CD14-positive monocyte (primary cell): ENCODE measurements around the gene CEP170B. TPM values are rescaled to one million over a fixed set of nuclear protein-coding genes. Genes with fewer than 3 reads are reported as not detected.

Experiments
- DNase-seq, 3 donors: peaks; one replicate each; pipeline ENCODE4 v3.0.0-alpha.2; 2011 to 2022
- H2AFZ ChIP-seq: 2 replicates; pipeline ENCODE4 v1.6.0; 2012; ENCODE audit warnings: mild to moderate bottlenecking, low read depth, low read length, inconsistent platforms; ENCODE audit not compliant: insufficient read depth, poor library complexity, severe bottlenecking
- H3K27ac ChIP-seq, 2 donors: 1 replicate in 1 of 2; 2 replicates in 1 of 2; pipeline ENCODE4 v1.5.1; 2012 to 2013; ENCODE audit warnings: low read length in 2 of 2, control low read depth in 1 of 2, inconsistent platforms in 1 of 2, low read depth in 1 of 2, mild to moderate bottlenecking in 1 of 2
- H3K27me3 ChIP-seq, 2 donors: one replicate each; pipeline versions ENCODE4 v1.6.0 to v1.6.1; 2011 to 2013; ENCODE audit warnings: low read length in 2 of 2; ENCODE audit not compliant: control insufficient read depth in 2 of 2, insufficient read depth in 2 of 2
- H3K36me3 ChIP-seq, 2 donors: replicated peaks in 1 of 2; 1 replicate in 1 of 2; 2 replicates in 1 of 2; pipeline versions ENCODE4 v1.5.1 to v1.6.1; 2012 to 2013; ENCODE audit warnings: low read length in 2 of 2, control low read depth in 1 of 2, inconsistent platforms in 1 of 2, mild to moderate bottlenecking in 1 of 2; ENCODE audit not compliant: insufficient read depth in 2 of 2, control insufficient read depth in 1 of 2
- H3K4me1 ChIP-seq, 2 donors: 1 replicate in 1 of 2; 2 replicates in 1 of 2; pipeline versions ENCODE4 v1.5.1 to v1.6.1; 2012 to 2013; ENCODE audit warnings: low read length in 2 of 2, control low read depth in 1 of 2, inconsistent platforms in 1 of 2, mild to moderate bottlenecking in 1 of 2, moderate library complexity in 1 of 2; ENCODE audit not compliant: insufficient read depth in 2 of 2, control insufficient read depth in 1 of 2
- H3K4me2 ChIP-seq: replicated peaks from 2 replicates; pipeline ENCODE3; 2012; ENCODE audit warnings: low read length, moderate library complexity, mild to moderate bottlenecking; ENCODE audit not compliant: poor library complexity, severe bottlenecking; ENCODE audit errors: extremely low read depth
- H3K4me3 ChIP-seq, 3 experiments: fragments of 200-600 bp in 1 of 3; sonication (generic) in 1 of 3; replicated peaks in 1 of 3; 1 replicate in 2 of 3; 2 replicates in 1 of 3; pipeline ENCODE4 v1.5.1; 2011 to 2013; ENCODE audit warnings: low read length in 3 of 3, mild to moderate bottlenecking in 3 of 3, control low read depth in 2 of 3, low read depth in 2 of 3, inconsistent platforms in 1 of 3, moderate library complexity in 1 of 3
- H3K79me2 ChIP-seq: 2 replicates; pipeline ENCODE4 v1.6.0; 2012; ENCODE audit warnings: mild to moderate bottlenecking, control low read depth, inconsistent platforms, low read length, moderate library complexity; ENCODE audit not compliant: insufficient read depth
- H3K9ac ChIP-seq: 2 replicates; pipeline ENCODE4 v1.6.0; 2017; ENCODE audit warnings: low read length, mild to moderate bottlenecking; ENCODE audit not compliant: insufficient read depth, poor library complexity, severe bottlenecking
- H3K9me3 ChIP-seq, 2 donors: replicated peaks in 1 of 2; 1 replicate in 1 of 2; 2 replicates in 1 of 2; pipeline versions ENCODE4 v1.5.1 to v1.6.1; 2012 to 2013; ENCODE audit warnings: low read length in 2 of 2, control low read depth in 1 of 2; ENCODE audit not compliant: control insufficient read depth in 1 of 2, insufficient read depth in 1 of 2
- H4K20me1 ChIP-seq: 2 replicates; pipeline ENCODE4 v1.6.0; 2012; ENCODE audit warnings: mild to moderate bottlenecking, low read length, control low read depth, moderate library complexity; ENCODE audit not compliant: insufficient read depth
- H3K27ac Mint-ChIP-seq, 7 donors: one replicate each; pipeline ENCODE4 v1.8.0; 2020; ENCODE audit warnings: mild to moderate bottlenecking in 7 of 7, mixed read lengths in 7 of 7, moderate library complexity in 6 of 7, inconsistent platforms in 2 of 7
- H3K27me3 Mint-ChIP-seq, 3 donors: one replicate each; pipeline ENCODE4 v1.8.0; 2021 to 2022; ENCODE audit warnings: low read depth in 3 of 3, mild to moderate bottlenecking in 3 of 3, mixed read lengths in 3 of 3, moderate library complexity in 3 of 3, inconsistent platforms in 1 of 3
- H3K36me3 Mint-ChIP-seq, 2 donors: one replicate each; pipeline ENCODE4 v1.8.0; 2020; ENCODE audit warnings: mixed read lengths in 2 of 2, inconsistent platforms in 1 of 2, mild to moderate bottlenecking in 1 of 2
- H3K4me1 Mint-ChIP-seq: one replicate; pipeline ENCODE4 v1.8.0; 2020; ENCODE audit warnings: mild to moderate bottlenecking, mixed read lengths
- H3K4me3 Mint-ChIP-seq, 2 donors: one replicate each; pipeline ENCODE4 v1.8.0; 2020; ENCODE audit warnings: mild to moderate bottlenecking in 2 of 2, mixed read lengths in 2 of 2, moderate library complexity in 1 of 2
- H3K9me3 Mint-ChIP-seq, 7 donors: one replicate each; pipeline ENCODE4 v1.8.0; 2020 to 2022; ENCODE audit warnings: mixed read lengths in 7 of 7, mild to moderate bottlenecking in 6 of 7, moderate library complexity in 6 of 7, inconsistent platforms in 2 of 7
- WGBS: methylation state at CpG from one replicate; pipeline ENCODE4 v1.1.5; 2013; ENCODE audit warnings: missing lambda C conversion rate; ENCODE audit not compliant: insufficient coverage; 5-methylcytosine and 5-hydroxymethylcytosine counted together
- intact Hi-C, 2 donors: fragments of 100-400 bp; cut with micrococcal nuclease; formaldehyde crosslinking; loops; one replicate each; pipeline versions ENCODE4 v1.15.0 to v1.15.1; 2023
- polyA plus RNA-seq, 3 donors: library from polyadenylated mRNA; depleted of rRNA in 1 of 3; unstranded in 2 of 3; stranded (reverse) in 1 of 3; fragments of 300-500 nt in 2 of 3; fragments of >200 nt in 1 of 3; fragmentation: Illumina TruSeq in 2 of 3; gene quantifications; 1 replicate in 2 of 3; 2 replicates in 1 of 3; pipeline ENCODE4 v1.2.3, GENCODE V29; 2012 to 2021
- TF ChIP-seq, protein P1 (sequence below): fragments of 200-600 bp; IDR thresholded peaks from one replicate; pipeline ENCODE4 v1.8.0; 2022; ENCODE audit warnings: antibody characterized with exemption, mild to moderate bottlenecking

Gene CEP170B
- polyA plus RNA-seq, 3 donors, result 0.09 TPM; not detected in 2

DNA sequence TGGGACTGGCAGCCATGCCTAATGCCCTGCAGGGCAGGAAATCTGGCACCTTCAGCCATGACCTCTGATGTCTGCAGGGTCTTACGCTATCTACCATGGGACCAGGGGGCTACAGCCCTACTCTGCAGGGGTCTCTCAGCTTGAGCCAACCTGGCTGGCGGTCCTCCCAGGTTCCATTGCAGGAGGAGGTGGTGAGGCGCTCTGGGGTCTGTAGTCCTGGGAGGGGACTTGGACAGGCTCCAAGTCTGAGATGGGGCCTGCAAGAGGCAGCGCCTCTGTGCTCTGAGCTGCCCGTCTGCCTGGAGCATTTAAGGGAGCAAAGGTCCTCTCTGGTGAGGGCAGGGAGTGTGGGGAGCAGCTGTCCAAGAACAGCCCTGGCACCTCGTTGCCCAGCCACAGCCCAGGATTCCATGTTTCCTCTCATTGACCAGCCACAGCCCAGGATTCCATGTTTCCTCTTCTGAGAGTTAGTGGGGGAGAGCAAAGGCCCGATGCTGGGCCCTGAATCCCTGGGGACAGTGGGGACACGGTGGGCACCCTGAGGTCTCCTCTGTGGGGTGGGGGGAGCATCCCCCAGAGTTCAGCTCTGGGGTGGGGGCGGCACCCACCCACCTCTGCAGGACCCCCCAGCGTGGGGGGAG is 60.3 kb downstream of the CEP170B start:
- Histone ChIP-seq H3K4me2 (peak overlapping the region; percentile 57), H3K9ac (peak overlapping the region; percentile 44), H4K20me1 (no peaks in the 10 kb centered on the region), H3K4me3 (peak overlapping the region; percentile 10 to 68 (median 35)), H3K36me3 (peaks cover 0 to 4% of the 10 kb centered on the region in 2 donors), H2AFZ (peak overlapping the region; percentile 59), H3K27me3 (no peaks in the 10 kb centered on the region), H3K4me1 (peaks cover 36 to 43% of the 10 kb centered on the region in 2 donors), H3K79me2 (peaks cover 20% of the 10 kb centered on the region), H3K9me3 (peaks cover 0 to 5% of the 10 kb centered on the region in 2 donors), H3K27ac (peak overlapping the region in 1 of 2 donors; percentile 40)
- TF ChIP-seq, protein P1, sequence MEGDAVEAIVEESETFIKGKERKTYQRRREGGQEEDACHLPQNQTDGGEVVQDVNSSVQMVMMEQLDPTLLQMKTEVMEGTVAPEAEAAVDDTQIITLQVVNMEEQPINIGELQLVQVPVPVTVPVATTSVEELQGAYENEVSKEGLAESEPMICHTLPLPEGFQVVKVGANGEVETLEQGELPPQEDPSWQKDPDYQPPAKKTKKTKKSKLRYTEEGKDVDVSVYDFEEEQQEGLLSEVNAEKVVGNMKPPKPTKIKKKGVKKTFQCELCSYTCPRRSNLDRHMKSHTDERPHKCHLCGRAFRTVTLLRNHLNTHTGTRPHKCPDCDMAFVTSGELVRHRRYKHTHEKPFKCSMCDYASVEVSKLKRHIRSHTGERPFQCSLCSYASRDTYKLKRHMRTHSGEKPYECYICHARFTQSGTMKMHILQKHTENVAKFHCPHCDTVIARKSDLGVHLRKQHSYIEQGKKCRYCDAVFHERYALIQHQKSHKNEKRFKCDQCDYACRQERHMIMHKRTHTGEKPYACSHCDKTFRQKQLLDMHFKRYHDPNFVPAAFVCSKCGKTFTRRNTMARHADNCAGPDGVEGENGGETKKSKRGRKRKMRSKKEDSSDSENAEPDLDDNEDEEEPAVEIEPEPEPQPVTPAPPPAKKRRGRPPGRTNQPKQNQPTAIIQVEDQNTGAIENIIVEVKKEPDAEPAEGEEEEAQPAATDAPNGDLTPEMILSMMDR, result no peak
- Mint-ChIP-seq H3K4me3 (peak overlapping the region; percentile 69 to 90), H3K36me3 (peaks cover 1 to 4% of the 10 kb centered on the region in 2 donors), H3K4me1 (peaks cover 39% of the 10 kb centered on the region), H3K27ac (peak overlapping the region in 1 of 7 donors; percentile 48), H3K27me3 (peaks cover 0 to 4% (median 0%) of the 10 kb centered on the region in 3 donors), H3K9me3 (peaks cover 4 to 7% (median 5%) of the 10 kb centered on the region in 7 donors)
- intact Hi-C loops, result no loop called here
- peak in 1 of 3 donors; percentile 2 for DNase-seq
- 23% methylated on average over 8 of the region's 10 CpGs for WGBS

DNA sequence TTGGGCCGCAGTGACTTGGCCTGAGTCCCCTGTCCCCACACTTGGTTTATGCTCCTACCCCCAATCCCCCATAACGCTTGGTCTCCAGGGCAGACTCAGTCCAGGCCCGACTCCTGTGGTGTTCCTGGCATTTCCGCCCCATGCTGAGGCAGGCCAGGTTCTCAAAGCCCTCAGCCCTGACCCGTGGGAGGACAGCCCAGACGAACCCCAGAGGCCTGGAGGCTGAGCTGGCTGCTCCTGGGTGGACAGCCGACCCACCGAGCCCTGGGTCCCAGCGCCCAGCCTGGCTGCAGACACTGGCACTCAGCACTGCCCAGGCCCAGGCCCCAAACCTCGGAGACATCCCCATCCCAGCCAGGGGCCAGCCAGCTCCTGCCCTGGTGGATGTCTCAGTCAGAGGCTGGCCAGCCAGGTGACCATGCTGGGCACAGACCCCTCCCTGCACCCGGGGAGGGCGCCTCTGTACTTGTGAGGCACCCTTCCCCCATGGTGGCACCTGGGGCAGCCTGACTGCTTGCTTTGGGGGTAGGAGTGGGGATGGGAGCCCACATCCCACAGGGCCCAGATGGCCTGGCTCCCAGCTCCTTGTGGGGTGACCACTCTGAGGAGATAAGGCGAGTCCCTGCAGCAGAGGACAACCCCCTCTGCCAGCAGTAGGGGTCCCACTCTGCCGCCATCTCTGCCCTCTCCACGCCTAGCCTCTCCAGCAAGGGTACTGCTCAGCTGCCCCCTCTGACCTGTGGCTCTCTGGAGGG is 61.0 kb downstream of the CEP170B start:
- Mint-ChIP-seq H3K27me3 (peaks cover 0 to 1% (median 0%) of the 10 kb centered on the region in 3 donors), H3K27ac (peak overlapping the region in 1 of 7 donors; percentile 28), H3K9me3 (peaks cover 4 to 7% (median 5%) of the 10 kb centered on the region in 7 donors), H3K4me1 (peaks cover 39% of the 10 kb centered on the region), H3K4me3 (peak overlapping the region; percentile 51 to 80), H3K36me3 (peaks cover 1 to 4% of the 10 kb centered on the region in 2 donors)
- Histone ChIP-seq H3K4me1 (peaks cover 36 to 43% of the 10 kb centered on the region in 2 donors), H2AFZ (peak overlapping the region; percentile 59), H3K79me2 (peaks cover 20% of the 10 kb centered on the region), H3K36me3 (peaks cover 0 to 4% of the 10 kb centered on the region in 2 donors), H4K20me1 (no peaks in the 10 kb centered on the region), H3K27me3 (no peaks in the 10 kb centered on the region), H3K27ac (peak overlapping the region; percentile 15 to 42), H3K9me3 (peaks cover 0 to 5% of the 10 kb centered on the region in 2 donors), H3K4me2 (peak overlapping the region; percentile 57), H3K9ac (peak overlapping the region; percentile 44), H3K4me3 (peak overlapping the region in 1 of 3 experiments; percentile 68)
- 56% methylated on average over 13 of the region's 15 CpGs for WGBS
- TF ChIP-seq, protein P1, result no peak
- intact Hi-C loops, result no loop called here
- DNase-seq, result peak in 1 of 3 donors; percentile 4
